Measurements from ENCODE around the gene GATD1. TPM values are rescaled to one million over a fixed set of nuclear protein-coding genes. Genes with fewer than 3 reads are reported as not detected.

GATD1 gene
- total RNA-seq, 1 experiment from 2014 or later = 81.3 TPM

DNA sequence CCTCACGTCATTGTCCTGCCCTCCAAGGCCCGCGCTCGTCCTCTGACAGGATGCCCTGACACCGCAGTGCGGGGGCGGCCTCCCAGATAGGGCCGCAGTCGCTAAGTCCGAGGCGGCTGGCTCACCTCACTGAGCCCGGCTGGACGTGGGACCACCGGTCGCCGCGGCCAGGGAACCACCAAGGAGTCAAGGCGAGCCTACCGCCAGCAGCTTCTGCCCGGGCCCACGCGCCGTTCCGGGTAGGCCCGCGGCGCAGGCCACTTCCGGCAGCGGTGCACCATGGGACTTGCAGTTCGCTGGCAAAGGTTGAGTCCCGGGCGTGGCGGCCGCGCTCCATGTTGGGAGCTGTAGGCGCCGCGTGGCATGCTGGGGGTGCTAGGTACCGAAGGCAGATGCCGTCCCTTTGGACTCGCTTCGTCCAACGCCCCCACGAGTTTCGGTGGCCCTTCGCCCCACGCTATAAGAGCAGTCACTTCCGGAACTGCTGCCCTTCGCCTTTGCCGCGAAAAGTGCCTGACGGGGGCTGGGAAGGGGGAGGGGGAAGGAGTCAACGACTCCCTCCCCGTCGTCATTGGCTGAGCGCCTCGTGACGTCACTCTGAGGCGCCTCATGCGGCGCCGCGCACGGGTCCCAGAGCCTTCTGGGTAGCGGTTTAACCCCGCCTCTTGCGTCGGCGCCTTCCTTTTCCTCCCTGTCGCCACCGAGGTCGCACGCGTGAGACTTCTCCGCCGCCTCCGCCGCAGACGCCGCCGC, 32.2 kb upstream of the GATD1 start, which contains the start of gene RPLP2:
TSS of gene RPLP2 (plus strand) at position 681 of the 753 bp plus-strand sequence. CDS start 268 bp downstream, outside the sequence.
- intact Hi-C loops (cut with micrococcal nuclease; ENCODE audit: unreplicated experiment) = no loop called here
- peak within 1 kb of the TSS; percentile 95 for H3K4me3 ChIP-seq (ENCODE audit: low read depth, low read length, poor library complexity, severe bottlenecking)
- ChIA-PET CTCF (interaction anchor here (0.5 kb wide), 1 partner anchor 20 kb away, joined by 5 read pairs; the partner anchor contains the start of gene CEND1), POLR2A (ENCODE audit: low non-redundant PET) (interaction anchor here (0.8 kb wide), 1 partner anchor 10 kb away, joined by 8 read pairs; the partner anchor contains the start of gene PNPLA2)
- no peaks in the 10 kb centered on the region for H3K27me3 ChIP-seq (replicated peaks; ENCODE audit: insufficient read depth, low read depth, low read length, poor library complexity)
- peak within 1 kb of the TSS; percentile 99 for H3K27ac ChIP-seq (ENCODE audit: low read depth, low read length, poor library complexity, severe bottlenecking)
- no TSS peak for BruUV-seq (replicated peaks)
- peak; percentile 98 for DNase-seq (ENCODE audit: low spot score)
- H3K4me1 ChIP-seq (ENCODE audit: insufficient read depth, low read length, poor library complexity, severe bottlenecking) = peaks cover 11% of the 10 kb centered on the region
- TF ChIP-seq CTCF (conservative IDR thresholded peaks at IDR 0.05; ENCODE audit: low read depth, low read length) (no peak), EZH2 (IDR thresholded peaks at IDR 0.05; ENCODE audit: borderline replicate concordance, low read depth, low read length, poor library complexity, severe bottlenecking) (no peak)
- no peaks in the 10 kb centered on the region for H3K9me3 ChIP-seq (ENCODE audit: low read depth, low read length, poor library complexity, severe bottlenecking)
- H3K36me3 ChIP-seq (ENCODE audit: insufficient read depth, low read length, poor library complexity, severe bottlenecking) = peaks cover 29% of the 10 kb centered on the region

- Histone ChIP-seq H3K4me1 (ENCODE audit: insufficient read depth, low read length, poor library complexity, severe bottlenecking) (peaks cover 11% of the 10 kb centered on the region), H3K36me3 (ENCODE audit: insufficient read depth, low read length, poor library complexity, severe bottlenecking) (peaks cover 27% of the 10 kb centered on the region), H3K27me3 (replicated peaks; ENCODE audit: insufficient read depth, low read depth, low read length, poor library complexity) (no peaks in the 10 kb centered on the region), H3K27ac (ENCODE audit: low read depth, low read length, poor library complexity, severe bottlenecking) (peak overlapping the region; percentile 99), H3K4me3 (ENCODE audit: low read depth, low read length, poor library complexity, severe bottlenecking) (peak overlapping the region; percentile 95), H3K9me3 (ENCODE audit: low read depth, low read length, poor library complexity, severe bottlenecking) (no peaks in the 10 kb centered on the region)
- DNase-seq (ENCODE audit: low spot score) = no peak
- TF ChIP-seq EZH2 (IDR thresholded peaks at IDR 0.05; ENCODE audit: borderline replicate concordance, low read depth, low read length, poor library complexity, severe bottlenecking) = no peak
- no peak for TF ChIP-seq CTCF (conservative IDR thresholded peaks at IDR 0.05; ENCODE audit: low read depth, low read length)
- intact Hi-C loops (cut with micrococcal nuclease; ENCODE audit: unreplicated experiment) = no loop called here
- BruUV-seq (replicated peaks) = TSS peak; percentile 62
- POLR2A ChIA-PET (ENCODE audit: low non-redundant PET) = no interaction called here
- CTCF ChIA-PET = interaction anchor here (0.5 kb wide), 1 partner anchor 19 kb away, joined by 5 read pairs; the partner anchor contains the start of gene CEND1
Observed at GRCh38 chr11:808427-809286, 31.4 kb upstream of the GATD1 start.

DNA sequence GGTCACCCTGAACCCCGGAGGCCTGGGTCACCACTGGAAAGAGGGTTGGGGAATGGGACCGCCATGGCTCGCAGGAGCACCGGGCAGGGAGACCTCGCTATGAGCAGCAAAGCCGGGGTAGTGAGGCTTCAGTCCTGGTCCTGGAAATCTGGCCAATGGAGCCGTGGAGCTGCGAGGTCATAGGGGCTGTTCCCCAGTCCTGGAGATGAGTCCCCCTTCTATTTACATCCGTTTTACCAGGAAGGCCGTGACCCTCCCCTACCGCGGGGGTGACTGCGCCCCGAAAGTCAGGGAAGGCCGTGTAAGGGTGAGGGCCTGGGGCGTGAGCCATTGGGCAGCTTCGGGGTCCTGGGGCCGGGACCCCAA, 27.3 kb upstream of the GATD1 start:
- peak overlapping the region; percentile 86 for H3K27ac ChIP-seq (ENCODE audit: low read depth, low read length, poor library complexity, severe bottlenecking)
- no peaks in the 10 kb centered on the region for H3K27me3 ChIP-seq (replicated peaks; ENCODE audit: insufficient read depth, low read depth, low read length, poor library complexity)
- H3K4me3 ChIP-seq (ENCODE audit: low read depth, low read length, poor library complexity, severe bottlenecking) = peak overlapping the region; percentile 69
- TF ChIP-seq EZH2 (IDR thresholded peaks at IDR 0.05; ENCODE audit: borderline replicate concordance, low read depth, low read length, poor library complexity, severe bottlenecking) (no peak), CTCF (conservative IDR thresholded peaks at IDR 0.05; ENCODE audit: low read depth, low read length) (no peak)
- H3K4me1 ChIP-seq (ENCODE audit: insufficient read depth, low read length, poor library complexity, severe bottlenecking) = no peaks in the 10 kb centered on the region
- ChIA-PET CTCF (no interaction called here), POLR2A (ENCODE audit: low non-redundant PET) (no interaction called here)
- no peak for DNase-seq (ENCODE audit: low spot score)
- peaks cover 7% of the 10 kb centered on the region for H3K36me3 ChIP-seq (ENCODE audit: insufficient read depth, low read length, poor library complexity, severe bottlenecking)
- H3K9me3 ChIP-seq (ENCODE audit: low read depth, low read length, poor library complexity, severe bottlenecking) = no peaks in the 10 kb centered on the region
- intact Hi-C loops (cut with micrococcal nuclease; ENCODE audit: unreplicated experiment) = no loop called here
- no TSS peak for BruUV-seq (replicated peaks)
